ENCODE results near the gene MAP3K2. TPM values are rescaled to one million over a fixed set of nuclear protein-coding genes. Genes with fewer than 3 reads are reported as not detected.

MAP3K2 gene
- total and polyA plus RNA-seq, 2 donors (not counting 3 experiments of a cell fraction or from before 2014, with no cell fraction given): 3.4 to 25.7 TPM

DNA sequence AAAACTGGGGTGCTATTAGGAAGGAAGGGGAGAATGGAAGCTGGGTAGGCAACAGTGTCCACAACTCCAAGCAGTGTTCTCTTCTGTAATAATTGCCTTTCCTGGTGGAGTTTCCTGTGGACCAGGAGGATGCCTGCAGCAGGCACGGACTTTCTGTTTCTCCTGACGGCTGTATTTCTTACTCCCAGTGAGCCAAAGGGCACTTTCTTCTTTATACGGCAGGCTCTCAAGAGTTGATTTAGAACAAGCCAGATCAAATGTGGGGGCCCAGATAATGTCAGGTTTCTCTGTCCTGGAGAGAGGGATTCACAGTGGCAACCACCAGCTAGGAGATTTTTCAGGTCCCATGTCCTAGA, 17.5 kb upstream of the MAP3K2 start:
- no peaks in the 10 kb centered on the region for H3K79me2 ChIP-seq (ENCODE audit: control insufficient read depth, insufficient read depth, low read length)
- no peak overlapping the region for H3K4me2 ChIP-seq (ENCODE audit: insufficient read depth, low read length)
- no peak overlapping the region for H3K9ac ChIP-seq (replicated peaks; ENCODE audit: extremely low read depth, insufficient read depth, low read length)
- no peaks in the 10 kb centered on the region for H4K20me1 ChIP-seq (replicated peaks; ENCODE audit: control insufficient read depth, extremely low read depth, insufficient read depth, low read length)
- BruUV-seq (replicated peaks): no TSS peak
- no peaks in the 10 kb centered on the region for H3K27me3 ChIP-seq (ENCODE audit: control insufficient read depth in 2 of 2, insufficient read depth in 2 of 2, low read length in 2 of 2)
- H3K4me1 ChIP-seq (ENCODE audit: control insufficient read depth, extremely low read depth, insufficient read depth, low read length): peaks cover 26% of the 10 kb centered on the region
- H3K4me3 ChIP-seq (replicated peaks in 1 of 3; ENCODE audit: insufficient read depth in 1 of 3, low read depth in 1 of 3, low read length in 3 of 3): no peak overlapping the region
- H3K36me3 ChIP-seq (ENCODE audit: control insufficient read depth in 2 of 2, extremely low read depth in 1 of 2, insufficient read depth in 2 of 2, low read length in 2 of 2): no peaks in the 10 kb centered on the region
- dilution Hi-C loops (cut with MboI; ENCODE audit: extremely low pct_ligation_motif_present, low sequenced_read_pairs) (no loop called here), intact Hi-C loops (cut with micrococcal nuclease) (no loop called here)
- no peak for FAIRE-seq
- TF ChIP-seq GATA2 (IDR thresholded peaks at IDR 0.05; ENCODE audit: insufficient read depth, insufficient read length, low read depth, low read length) (no peak), MYC (IDR thresholded peaks at IDR 0.05; ENCODE audit: low read depth, low read length) (no peak), EZH2 (IDR thresholded peaks at IDR 0.05; ENCODE audit: borderline replicate concordance, low read depth, low read length, severe bottlenecking) (no peak), POLR2AphosphoS5 (IDR thresholded peaks at IDR 0.05; ENCODE audit: insufficient read depth, low read depth, low read length) (no peak), FOS (IDR thresholded peaks at IDR 0.05; ENCODE audit: borderline replicate concordance, insufficient read depth, low read length) (no peak), JUN (IDR thresholded peaks at IDR 0.05; ENCODE audit: borderline replicate concordance, insufficient read depth, insufficient read length, low read depth) (no peak), POLR2A (IDR thresholded peaks at IDR 0.05; ENCODE audit: low read depth, low read length) (no peak)
- TF ChIP-seq, protein P1, sequence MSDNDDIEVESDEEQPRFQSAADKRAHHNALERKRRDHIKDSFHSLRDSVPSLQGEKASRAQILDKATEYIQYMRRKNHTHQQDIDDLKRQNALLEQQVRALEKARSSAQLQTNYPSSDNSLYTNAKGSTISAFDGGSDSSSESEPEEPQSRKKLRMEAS (IDR thresholded peaks at IDR 0.05; ENCODE audit: insufficient read depth, insufficient read length): no peak
- TF ChIP-seq, protein P2, sequence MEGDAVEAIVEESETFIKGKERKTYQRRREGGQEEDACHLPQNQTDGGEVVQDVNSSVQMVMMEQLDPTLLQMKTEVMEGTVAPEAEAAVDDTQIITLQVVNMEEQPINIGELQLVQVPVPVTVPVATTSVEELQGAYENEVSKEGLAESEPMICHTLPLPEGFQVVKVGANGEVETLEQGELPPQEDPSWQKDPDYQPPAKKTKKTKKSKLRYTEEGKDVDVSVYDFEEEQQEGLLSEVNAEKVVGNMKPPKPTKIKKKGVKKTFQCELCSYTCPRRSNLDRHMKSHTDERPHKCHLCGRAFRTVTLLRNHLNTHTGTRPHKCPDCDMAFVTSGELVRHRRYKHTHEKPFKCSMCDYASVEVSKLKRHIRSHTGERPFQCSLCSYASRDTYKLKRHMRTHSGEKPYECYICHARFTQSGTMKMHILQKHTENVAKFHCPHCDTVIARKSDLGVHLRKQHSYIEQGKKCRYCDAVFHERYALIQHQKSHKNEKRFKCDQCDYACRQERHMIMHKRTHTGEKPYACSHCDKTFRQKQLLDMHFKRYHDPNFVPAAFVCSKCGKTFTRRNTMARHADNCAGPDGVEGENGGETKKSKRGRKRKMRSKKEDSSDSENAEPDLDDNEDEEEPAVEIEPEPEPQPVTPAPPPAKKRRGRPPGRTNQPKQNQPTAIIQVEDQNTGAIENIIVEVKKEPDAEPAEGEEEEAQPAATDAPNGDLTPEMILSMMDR (IDR thresholded peaks at IDR 0.05; ENCODE audit: extremely low read depth in 1 of 2, insufficient read depth in 1 of 2, low read depth in 1 of 2, low read length in 2 of 2): no peak
- H3K9me1 ChIP-seq (replicated peaks; ENCODE audit: control insufficient read depth, extremely low read depth, insufficient read depth, low read length): no peaks in the 10 kb centered on the region
- CTCF ChIA-PET: interaction anchor here (1.0 to 1.5 kb wide), 2 partner anchors 9 to 23 kb away, joined by 3 to 4 read pairs; no protein-coding TSS in a partner anchor
- DNase-seq (ENCODE audit: low read depth, low spot score): peak; percentile 22
- POLR2A ChIA-PET: interaction anchor here (0.5 kb wide), 1 partner anchor 10 kb away, joined by 4 read pairs; no protein-coding TSS in a partner anchor
- H3K27ac ChIP-seq (ENCODE audit: insufficient read depth, low read depth, low read length): no peak overlapping the region
- no peaks in the 10 kb centered on the region for H3K9me3 ChIP-seq (replicated peaks; ENCODE audit: control insufficient read depth, insufficient read depth, low read length)
- peak overlapping the region; percentile 50 for H2AFZ ChIP-seq (ENCODE audit: low read depth, low read length)
